Nephron progenitor cell (in vitro differentiated cells): Measurements from ENCODE around the gene TFEC.

Experiments used
- DNase-seq: peaks from one replicate; pipeline ENCODE4 v3.0.0; 2021
- H3K27ac Mint-ChIP-seq: 2 replicates; pipeline ENCODE4 v1.8.0; 2021; ENCODE audit warnings: mild to moderate bottlenecking, moderate library complexity, mixed read lengths
- H3K27me3 Mint-ChIP-seq: 2 replicates; pipeline ENCODE4 v1.8.0; 2021; ENCODE audit warnings: mild to moderate bottlenecking, low read depth, mixed read lengths; ENCODE audit not compliant: poor library complexity
- H3K36me3 Mint-ChIP-seq: 2 replicates; pipeline ENCODE4 v1.8.0; 2021; ENCODE audit warnings: low read depth, mixed read lengths
- H3K4me1 Mint-ChIP-seq: 2 replicates; pipeline ENCODE4 v1.8.0; 2021; ENCODE audit warnings: mixed read lengths
- H3K4me3 Mint-ChIP-seq: 2 replicates; pipeline ENCODE4 v1.8.0; 2021; ENCODE audit warnings: mild to moderate bottlenecking, moderate library complexity, mixed read lengths
- H3K9me3 Mint-ChIP-seq: 2 replicates; pipeline ENCODE4 v1.8.0; 2021; ENCODE audit warnings: mild to moderate bottlenecking, moderate library complexity, mixed read lengths
- TF ChIP-seq, protein P1 (sequence below): fragments of 200-600 bp; sonication (generic); IDR thresholded peaks from 2 replicates; pipeline ENCODE4 v1.5.0; 2021; ENCODE audit warnings: antibody characterized with exemption

Gene TFEC

DNA sequence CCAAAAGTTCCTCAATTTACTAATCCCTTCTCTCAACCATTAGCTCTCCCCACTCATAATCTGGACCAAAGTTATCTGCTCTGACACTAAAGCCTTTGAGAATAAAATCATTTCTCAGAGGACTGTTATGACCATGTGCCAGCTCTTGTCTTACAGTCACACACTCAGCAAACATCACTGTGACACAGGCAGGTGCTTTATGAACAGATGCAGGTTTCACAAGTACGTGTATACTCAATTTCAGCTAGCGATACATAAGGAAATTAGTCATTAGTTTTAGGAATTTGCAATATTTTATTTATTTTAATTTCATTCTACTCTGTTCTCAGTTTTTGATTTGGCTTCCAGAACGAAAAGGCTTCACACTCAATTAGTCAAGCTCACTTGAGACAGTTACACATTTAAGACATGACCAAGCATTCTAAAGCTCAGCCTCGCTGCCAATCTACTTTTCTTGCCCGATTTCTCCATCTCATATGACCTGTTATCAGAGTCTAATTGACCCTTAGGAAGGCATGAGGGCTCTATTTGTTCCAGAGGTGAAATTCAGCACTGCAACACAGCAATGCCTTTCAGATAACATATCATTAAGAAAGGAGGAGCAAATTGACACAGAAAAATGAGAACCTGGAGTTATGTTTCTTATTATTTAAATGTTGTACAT is 76.8 kb downstream of the TFEC start:
- Mint-ChIP-seq H3K4me3 (no peak overlapping the region), H3K36me3 (no peaks in the 10 kb centered on the region), H3K9me3 (no peaks in the 10 kb centered on the region), H3K27ac (no peak overlapping the region), H3K27me3 (no peaks in the 10 kb centered on the region), H3K4me1 (peaks cover 5% of the 10 kb centered on the region)
- TF ChIP-seq, protein P1, sequence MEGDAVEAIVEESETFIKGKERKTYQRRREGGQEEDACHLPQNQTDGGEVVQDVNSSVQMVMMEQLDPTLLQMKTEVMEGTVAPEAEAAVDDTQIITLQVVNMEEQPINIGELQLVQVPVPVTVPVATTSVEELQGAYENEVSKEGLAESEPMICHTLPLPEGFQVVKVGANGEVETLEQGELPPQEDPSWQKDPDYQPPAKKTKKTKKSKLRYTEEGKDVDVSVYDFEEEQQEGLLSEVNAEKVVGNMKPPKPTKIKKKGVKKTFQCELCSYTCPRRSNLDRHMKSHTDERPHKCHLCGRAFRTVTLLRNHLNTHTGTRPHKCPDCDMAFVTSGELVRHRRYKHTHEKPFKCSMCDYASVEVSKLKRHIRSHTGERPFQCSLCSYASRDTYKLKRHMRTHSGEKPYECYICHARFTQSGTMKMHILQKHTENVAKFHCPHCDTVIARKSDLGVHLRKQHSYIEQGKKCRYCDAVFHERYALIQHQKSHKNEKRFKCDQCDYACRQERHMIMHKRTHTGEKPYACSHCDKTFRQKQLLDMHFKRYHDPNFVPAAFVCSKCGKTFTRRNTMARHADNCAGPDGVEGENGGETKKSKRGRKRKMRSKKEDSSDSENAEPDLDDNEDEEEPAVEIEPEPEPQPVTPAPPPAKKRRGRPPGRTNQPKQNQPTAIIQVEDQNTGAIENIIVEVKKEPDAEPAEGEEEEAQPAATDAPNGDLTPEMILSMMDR, result no peak
- no peak for DNase-seq

DNA sequence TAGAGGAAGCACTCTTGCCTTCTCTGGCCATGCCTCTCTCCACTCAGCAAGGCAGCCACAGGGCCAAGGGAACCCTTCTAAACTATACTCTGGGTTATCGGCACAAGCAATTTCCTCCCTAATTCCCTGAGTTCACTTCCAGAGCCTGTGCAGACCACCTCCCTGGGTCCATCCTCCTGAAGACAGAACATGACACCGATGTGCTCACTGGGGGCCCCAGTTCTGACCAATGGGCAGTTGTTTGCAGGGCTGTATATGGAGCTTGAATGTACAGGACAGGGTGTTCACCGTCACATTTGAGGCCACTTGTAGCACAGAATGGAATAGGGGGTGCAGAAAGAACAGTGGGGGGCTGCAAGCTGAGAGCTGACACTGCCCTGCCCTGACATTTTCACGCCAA is 77.7 kb downstream of the TFEC start:
- H3K4me3 Mint-ChIP-seq, result no peak overlapping the region
- TF ChIP-seq, protein P1, result no peak
- H3K9me3 Mint-ChIP-seq, result no peaks in the 10 kb centered on the region

DNA sequence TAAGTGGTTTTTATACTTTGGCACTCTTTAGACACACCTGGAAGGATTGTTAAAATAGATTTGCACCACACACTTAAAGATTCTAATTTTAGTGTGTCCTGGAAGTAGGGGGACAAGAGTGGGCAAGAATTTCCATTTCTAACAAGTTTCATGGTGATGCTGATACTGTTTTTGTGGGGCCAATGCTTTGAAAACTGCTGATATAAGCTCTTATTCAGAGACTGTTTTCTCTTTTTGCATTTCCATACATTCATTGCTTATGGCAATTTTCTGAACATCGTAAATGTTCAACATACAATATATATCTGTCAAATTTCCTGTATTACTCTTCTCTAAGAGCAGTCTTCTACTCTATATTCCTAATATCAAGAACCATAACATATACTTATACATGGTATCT is 79.0 kb downstream of the TFEC start:
- TF ChIP-seq, protein P1, result no peak

More for the DNA sequence above, 77.7 kb downstream of the TFEC start:
- H3K27ac Mint-ChIP-seq, result no peak overlapping the region
- peaks cover 5% of the 10 kb centered on the region for H3K4me1 Mint-ChIP-seq
- no peaks in the 10 kb centered on the region for H3K27me3 Mint-ChIP-seq
- DNase-seq, result peak; percentile 1
- H3K36me3 Mint-ChIP-seq, result no peaks in the 10 kb centered on the region

DNA sequence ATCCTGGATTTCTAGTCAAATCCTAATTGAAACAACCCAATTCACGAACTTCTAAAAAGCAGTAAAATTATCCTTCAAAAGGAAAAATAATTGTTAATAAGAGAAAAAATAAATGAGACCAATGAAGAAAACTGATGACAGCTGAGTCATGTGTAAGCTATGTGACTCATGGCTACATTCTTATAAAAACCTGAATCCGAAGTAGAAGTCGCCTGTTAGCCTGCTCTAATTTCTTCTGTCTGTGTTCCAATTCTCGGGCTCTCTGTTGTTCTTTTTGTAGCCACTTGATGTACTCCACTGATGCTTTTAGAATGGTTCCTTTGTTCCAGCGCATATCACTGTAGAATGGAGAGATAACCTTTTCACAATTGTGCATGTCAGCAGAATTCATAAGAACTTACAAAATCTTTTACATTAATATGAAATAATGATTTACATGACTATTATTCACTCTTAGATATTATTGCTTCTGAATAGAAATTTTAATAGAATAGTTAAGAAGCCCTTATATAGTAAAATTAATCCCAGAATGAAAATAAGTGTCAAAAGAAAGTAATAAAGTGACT is 88.8 kb downstream of the TFEC start:
- Mint-ChIP-seq H3K4me1 (no peaks in the 10 kb centered on the region), H3K27ac (no peak overlapping the region)

More for the DNA sequence above, 79.0 kb downstream of the TFEC start:
- H3K36me3 Mint-ChIP-seq, result no peaks in the 10 kb centered on the region
- H3K27ac Mint-ChIP-seq, result no peak overlapping the region
- no peaks in the 10 kb centered on the region for H3K27me3 Mint-ChIP-seq
- H3K4me3 Mint-ChIP-seq, result no peak overlapping the region
- no peak for DNase-seq
- no peaks in the 10 kb centered on the region for H3K9me3 Mint-ChIP-seq
- H3K4me1 Mint-ChIP-seq, result peaks cover 5% of the 10 kb centered on the region

DNA sequence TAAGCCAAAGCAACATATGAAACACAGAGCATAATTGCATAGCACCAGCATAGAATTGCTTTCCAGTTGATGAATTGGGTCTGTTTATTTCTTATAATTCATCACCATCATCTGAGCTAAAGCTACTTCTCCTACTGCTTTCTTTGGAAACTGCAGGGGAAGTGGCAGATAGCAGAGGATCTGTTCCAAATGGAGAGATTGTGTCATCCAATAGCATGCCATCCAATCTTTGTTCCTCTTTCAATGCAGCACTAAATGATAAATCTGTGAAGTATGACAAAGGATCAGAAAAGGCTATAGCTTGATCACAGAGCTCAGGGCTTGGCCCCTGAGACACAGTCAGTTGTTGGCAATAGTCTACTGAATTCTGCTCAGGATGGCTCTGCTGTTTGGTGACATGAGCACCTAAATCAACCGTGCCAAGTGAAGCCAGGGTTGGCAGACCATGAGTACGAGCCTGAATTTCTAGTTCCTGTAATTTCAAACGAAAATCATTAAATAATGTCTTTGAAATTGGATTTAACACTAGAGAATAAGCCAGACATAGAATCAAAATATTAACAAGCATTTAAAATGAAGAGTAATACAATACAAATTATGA is 90.0 kb downstream of the TFEC start:
- H3K4me1 Mint-ChIP-seq, result no peaks in the 10 kb centered on the region
- H3K9me3 Mint-ChIP-seq, result no peaks in the 10 kb centered on the region
- H3K27me3 Mint-ChIP-seq, result no peaks in the 10 kb centered on the region
- no peak for DNase-seq
- no peaks in the 10 kb centered on the region for H3K36me3 Mint-ChIP-seq
- H3K4me3 Mint-ChIP-seq, result no peak overlapping the region
- TF ChIP-seq, protein P1, result no peak
- no peak overlapping the region for H3K27ac Mint-ChIP-seq

More for the DNA sequence above, 88.8 kb downstream of the TFEC start:
- no peaks in the 10 kb centered on the region for H3K27me3 Mint-ChIP-seq
- TF ChIP-seq, protein P1, result no peak
- no peaks in the 10 kb centered on the region for H3K36me3 Mint-ChIP-seq
- DNase-seq, result no peak
- H3K4me3 Mint-ChIP-seq, result no peak overlapping the region
- H3K9me3 Mint-ChIP-seq, result no peaks in the 10 kb centered on the region
